ENCODE results near the gene GUCA2A.

GUCA2A gene

GRCh38 chr1:42189931-42190853, 25.6 kb upstream of the GUCA2A start:
- POLR2A ChIA-PET = no interaction called here
- CTCF ChIA-PET = no interaction called here
- TF ChIP-seq SUZ12 (IDR thresholded peaks at IDR 0.05) = no peak
- DNase-seq (ENCODE audit: extremely low spot score) = no peak

DNA sequence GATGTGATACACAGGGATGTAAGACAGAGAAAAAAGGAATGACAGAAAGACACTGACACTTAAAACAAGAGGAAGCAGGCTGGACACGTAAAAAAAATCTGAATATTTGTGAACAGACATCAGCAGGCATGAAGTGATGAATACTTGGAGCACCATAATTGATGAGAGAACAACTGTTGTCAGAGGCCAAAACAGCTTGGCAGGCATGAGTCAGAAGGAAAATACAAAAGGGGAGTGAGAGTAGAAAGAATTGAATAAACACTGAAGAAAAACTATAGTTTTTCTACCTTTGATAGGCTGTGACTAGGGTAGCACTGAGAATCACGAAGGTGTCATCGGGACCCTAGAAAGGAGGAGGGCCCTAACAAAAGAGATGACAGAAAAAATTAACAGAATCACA, 21.6 kb upstream of the GUCA2A start:
- ChIA-PET POLR2A (no interaction called here), CTCF (no interaction called here)
- no peak for DNase-seq (ENCODE audit: extremely low spot score)
- no peak for TF ChIP-seq LEF1 (IDR thresholded peaks at IDR 0.05; ENCODE audit: borderline replicate concordance)
- TF ChIP-seq ARNT (IDR thresholded peaks at IDR 0.05) = no peak
- TF ChIP-seq FOXA1 (IDR thresholded peaks at IDR 0.05) = no peak
- no peak for TF ChIP-seq SP1 (IDR thresholded peaks at IDR 0.05)
- TF ChIP-seq SUZ12 (IDR thresholded peaks at IDR 0.05) = no peak
- TF ChIP-seq FOXK2 (IDR thresholded peaks at IDR 0.05) = no peak
- TF ChIP-seq BHLHE40 (IDR thresholded peaks at IDR 0.05; ENCODE audit: borderline replicate concordance) = no peak
- no peak for TF ChIP-seq TARDBP (IDR thresholded peaks at IDR 0.05)
- TF ChIP-seq CTBP1 (IDR thresholded peaks at IDR 0.05; ENCODE audit: borderline replicate concordance) = no peak
- no peak for TF ChIP-seq FOXM1 (IDR thresholded peaks at IDR 0.05; ENCODE audit: borderline replicate concordance)
- no peak for TF ChIP-seq ELF4 (IDR thresholded peaks at IDR 0.05)
- no peak for TF ChIP-seq HDGF (IDR thresholded peaks at IDR 0.05; ENCODE audit: borderline replicate concordance)
- TF ChIP-seq ZNF384 (IDR thresholded peaks at IDR 0.05) = no peak
- no peak for TF ChIP-seq L3MBTL2 (conservative IDR thresholded peaks at IDR 0.05)
- TF ChIP-seq, protein P1, sequence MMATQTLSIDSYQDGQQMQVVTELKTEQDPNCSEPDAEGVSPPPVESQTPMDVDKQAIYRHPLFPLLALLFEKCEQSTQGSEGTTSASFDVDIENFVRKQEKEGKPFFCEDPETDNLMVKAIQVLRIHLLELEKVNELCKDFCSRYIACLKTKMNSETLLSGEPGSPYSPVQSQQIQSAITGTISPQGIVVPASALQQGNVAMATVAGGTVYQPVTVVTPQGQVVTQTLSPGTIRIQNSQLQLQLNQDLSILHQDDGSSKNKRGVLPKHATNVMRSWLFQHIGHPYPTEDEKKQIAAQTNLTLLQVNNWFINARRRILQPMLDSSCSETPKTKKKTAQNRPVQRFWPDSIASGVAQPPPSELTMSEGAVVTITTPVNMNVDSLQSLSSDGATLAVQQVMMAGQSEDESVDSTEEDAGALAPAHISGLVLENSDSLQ (IDR thresholded peaks at IDR 0.05) = no peak
- no peak for TF ChIP-seq NFRKB (IDR thresholded peaks at IDR 0.05)

DNA sequence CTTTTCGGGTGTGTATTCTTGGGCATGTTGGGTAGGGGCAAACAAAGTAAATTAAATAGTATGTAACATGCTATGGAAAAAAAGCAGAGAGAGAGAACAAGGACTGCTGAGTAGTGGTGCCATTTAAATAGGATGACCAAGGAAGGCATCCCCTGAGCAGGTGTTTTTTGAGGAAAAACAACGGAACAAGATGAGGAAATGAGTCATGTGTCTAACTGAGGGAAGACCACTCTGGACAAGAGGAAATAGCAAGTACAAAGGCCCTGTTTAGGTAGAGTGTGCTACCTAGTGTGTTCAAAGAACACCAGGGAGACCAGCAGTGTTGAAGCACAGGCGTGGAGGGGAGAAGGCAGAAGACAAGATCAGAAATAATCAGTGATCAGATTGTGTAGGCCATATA, 20.1 kb upstream of the GUCA2A start:
- CTCF ChIA-PET = interaction anchor here (1.0 kb wide), 1 partner anchor 11 kb away, joined by 4 read pairs; no protein-coding TSS in a partner anchor
- POLR2A ChIA-PET = no interaction called here
- no peak for DNase-seq (ENCODE audit: extremely low spot score)
- TF ChIP-seq FOXM1 (IDR thresholded peaks at IDR 0.05; ENCODE audit: borderline replicate concordance) (no peak), ELF4 (IDR thresholded peaks at IDR 0.05) (no peak), ARNT (IDR thresholded peaks at IDR 0.05) (no peak), FOXK2 (IDR thresholded peaks at IDR 0.05) (no peak), LEF1 (IDR thresholded peaks at IDR 0.05; ENCODE audit: borderline replicate concordance) (no peak), BHLHE40 (IDR thresholded peaks at IDR 0.05; ENCODE audit: borderline replicate concordance) (no peak), NFRKB (IDR thresholded peaks at IDR 0.05) (no peak), CTBP1 (IDR thresholded peaks at IDR 0.05; ENCODE audit: borderline replicate concordance) (no peak), HDGF (IDR thresholded peaks at IDR 0.05; ENCODE audit: borderline replicate concordance) (no peak)

DNA sequence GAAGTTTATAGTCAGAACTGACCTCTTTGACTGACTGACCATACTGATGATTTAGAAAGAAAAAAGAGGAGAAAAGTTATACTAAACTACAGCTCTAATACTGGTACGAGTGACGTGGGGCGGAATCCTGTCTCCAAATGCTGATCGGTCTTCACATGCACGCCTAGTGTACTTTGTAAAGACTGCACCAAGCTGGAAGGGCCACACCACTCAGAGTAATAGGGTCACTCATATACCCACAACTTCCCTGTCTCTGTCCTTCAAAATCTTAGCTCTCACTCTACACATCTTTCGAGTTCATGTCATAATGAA, 19.4 kb upstream of the GUCA2A start:
- DNase-seq (ENCODE audit: extremely low spot score) = no peak
- ChIA-PET CTCF (interaction anchor here (1.0 kb wide), 1 partner anchor 11 kb away, joined by 4 read pairs; no protein-coding TSS in a partner anchor), POLR2A (no interaction called here)
- no peak for TF ChIP-seq ARNT (IDR thresholded peaks at IDR 0.05)
- TF ChIP-seq SP1 (IDR thresholded peaks at IDR 0.05) = no peak
- TF ChIP-seq, protein P1 (IDR thresholded peaks at IDR 0.05) = no peak

DNA sequence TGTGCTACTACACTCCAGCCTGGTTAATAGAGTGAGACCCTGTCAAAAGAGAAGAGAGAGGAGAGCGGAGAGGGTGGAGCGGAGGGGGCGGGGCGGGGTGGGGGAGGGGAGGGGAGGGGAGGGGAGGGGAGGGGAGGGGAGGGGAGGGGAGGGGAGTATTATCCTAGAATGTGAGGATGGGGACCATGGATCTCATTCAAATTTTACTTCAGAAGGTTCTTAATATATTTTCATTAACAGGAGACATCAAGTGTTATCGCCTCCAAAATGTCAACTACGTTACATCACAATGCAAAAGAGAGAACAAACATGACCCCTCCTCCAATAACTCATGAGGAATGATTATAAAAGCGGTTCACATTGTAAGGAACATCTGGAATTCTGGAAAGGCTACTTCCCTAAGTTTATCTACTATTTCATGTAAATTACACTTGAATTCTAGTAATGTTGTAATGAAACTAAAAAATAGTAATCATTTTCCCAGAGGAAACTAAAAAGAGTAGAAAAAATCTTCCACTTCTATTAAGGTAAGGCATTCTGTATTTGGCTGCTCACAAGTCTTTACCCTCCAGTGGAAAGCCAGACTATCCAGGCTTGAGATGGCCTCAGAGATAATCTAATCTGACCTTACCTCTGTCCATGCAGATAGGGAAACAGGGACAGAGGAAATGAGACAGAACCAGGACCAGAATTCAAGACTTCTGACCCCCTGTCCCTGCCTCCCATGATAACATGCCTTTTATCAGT, 18.8 kb upstream of the GUCA2A start:
- ChIA-PET CTCF (interaction anchor here (1.0 kb wide), 2 partner anchors 10 kb away, joined by 3 to 4 read pairs; no protein-coding TSS in a partner anchor), POLR2A (no interaction called here)
- TF ChIP-seq CTBP1 (IDR thresholded peaks at IDR 0.05; ENCODE audit: borderline replicate concordance) (no peak), FOXM1 (IDR thresholded peaks at IDR 0.05; ENCODE audit: borderline replicate concordance) (no peak), HDGF (IDR thresholded peaks at IDR 0.05; ENCODE audit: borderline replicate concordance) (no peak)
- DNase-seq (ENCODE audit: extremely low spot score) = no peak

GRCh38 chr1:42181687-42182086, 17.1 kb upstream of the GUCA2A start:
- CTCF ChIA-PET = no interaction called here
- DNase-seq (ENCODE audit: extremely low spot score) = no peak
- POLR2A ChIA-PET = no interaction called here
- TF ChIP-seq FOXA1 (IDR thresholded peaks at IDR 0.05) (no peak), CTBP1 (IDR thresholded peaks at IDR 0.05; ENCODE audit: borderline replicate concordance) (no peak)

GRCh38 chr1:42179900-42180329, 15.4 kb upstream of the GUCA2A start:
- TF ChIP-seq CTBP1 (IDR thresholded peaks at IDR 0.05; ENCODE audit: borderline replicate concordance) = no peak
- TF ChIP-seq ARNT (IDR thresholded peaks at IDR 0.05) = peak; percentile 53; the same call in 1 of the 2 replicates
- POLR2A ChIA-PET = interaction anchor here (0.9 kb wide), 1 partner anchor 155 kb away, joined by 3 read pairs; the partner anchor contains the start of gene FOXJ3
- CTCF ChIA-PET = interaction anchor here (1.5 kb wide), 1 partner anchor 33 kb away, joined by 3 read pairs; no protein-coding TSS in a partner anchor
- no peak for DNase-seq (ENCODE audit: extremely low spot score)
